HG03066 (cell line): ENCODE data around the gene JAML.

Experiments
- ATAC-seq: cut with Tn5 transposase; IDR thresholded peaks from one replicate; pipeline ENCODE4 v1.9.1; 2021; ENCODE audit warnings: low read depth; ENCODE audit not compliant: unreplicated experiment

JAML gene

GRCh38 chr11:118240999-118241763 lies 16.4 kb upstream of the JAML start:
- peak; percentile 76 for ATAC-seq

GRCh38 chr11:118239509-118240205 lies 14.8 kb upstream of the JAML start:
- ATAC-seq: no peak

- ATAC-seq: no peak
These were observed 14.1 kb upstream of the JAML start for GRCh38 chr11:118238929-118239328.

GRCh38 chr11:118238421-118238820 lies 13.6 kb upstream of the JAML start:
- no peak for ATAC-seq

- ATAC-seq: no peak
These were observed 11.4 kb upstream of the JAML start for GRCh38 chr11:118236170-118236569.

- no peak for ATAC-seq
These were observed 10.0 kb upstream of the JAML start for GRCh38 chr11:118234833-118235232.

- ATAC-seq: no peak
These were observed 9.0 kb upstream of the JAML start for GRCh38 chr11:118233850-118234249.

- ATAC-seq: no peak
These were observed 8.6 kb upstream of the JAML start for GRCh38 chr11:118233377-118233776.

- no peak for ATAC-seq
These were observed 7.8 kb upstream of the JAML start for GRCh38 chr11:118232659-118233058.

- ATAC-seq: no peak
These were observed 6.7 kb upstream of the JAML start for GRCh38 chr11:118231461-118231860.

GRCh38 chr11:118230088-118230487 lies 5.3 kb upstream of the JAML start:
- ATAC-seq: no peak

GRCh38 chr11:118229274-118229847 lies 4.5 kb upstream of the JAML start:
- no peak for ATAC-seq

- ATAC-seq: peak; percentile 64
These were observed 3.3 kb upstream of the JAML start for GRCh38 chr11:118227865-118228785.

GRCh38 chr11:118226781-118227180 lies 2.0 kb upstream of the JAML start:
- no peak for ATAC-seq

- no peak for ATAC-seq
These were observed 1.5 kb upstream of the JAML start for GRCh38 chr11:118226296-118226695.

GRCh38 chr11:118223992-118224391 lies 819 bp downstream of the JAML start:
- ATAC-seq: no peak

- ATAC-seq: no peak
These were observed 1.2 kb downstream of the JAML start for GRCh38 chr11:118223570-118223969.

GRCh38 chr11:118222437-118222836 lies 2.4 kb downstream of the JAML start:
- ATAC-seq: no peak

GRCh38 chr11:118221419-118221818 lies 3.4 kb downstream of the JAML start:
- no peak for ATAC-seq

- ATAC-seq: no peak
These were observed 5.1 kb downstream of the JAML start for GRCh38 chr11:118219732-118220131.

- ATAC-seq: no peak
These were observed 5.6 kb downstream of the JAML start for GRCh38 chr11:118219244-118219643.
